Retina (tissue), 1 donor: ENCODE measurements around the gene NDUFS8.

Source experiments
- DNase-seq: peaks from one replicate; pipeline ENCODE4 v3.0.0-alpha.2; 2016

The NDUFS8 gene

GRCh38 chr11:68003846-68004550 lies 26.5 kb upstream of the NDUFS8 start, which contains the start of gene UNC93B1:
TSS of gene UNC93B1 (minus strand) at chr11:68004097. CDS start at chr11:68004043, 54 bp downstream.
- DNase-seq: no peak

DNA sequence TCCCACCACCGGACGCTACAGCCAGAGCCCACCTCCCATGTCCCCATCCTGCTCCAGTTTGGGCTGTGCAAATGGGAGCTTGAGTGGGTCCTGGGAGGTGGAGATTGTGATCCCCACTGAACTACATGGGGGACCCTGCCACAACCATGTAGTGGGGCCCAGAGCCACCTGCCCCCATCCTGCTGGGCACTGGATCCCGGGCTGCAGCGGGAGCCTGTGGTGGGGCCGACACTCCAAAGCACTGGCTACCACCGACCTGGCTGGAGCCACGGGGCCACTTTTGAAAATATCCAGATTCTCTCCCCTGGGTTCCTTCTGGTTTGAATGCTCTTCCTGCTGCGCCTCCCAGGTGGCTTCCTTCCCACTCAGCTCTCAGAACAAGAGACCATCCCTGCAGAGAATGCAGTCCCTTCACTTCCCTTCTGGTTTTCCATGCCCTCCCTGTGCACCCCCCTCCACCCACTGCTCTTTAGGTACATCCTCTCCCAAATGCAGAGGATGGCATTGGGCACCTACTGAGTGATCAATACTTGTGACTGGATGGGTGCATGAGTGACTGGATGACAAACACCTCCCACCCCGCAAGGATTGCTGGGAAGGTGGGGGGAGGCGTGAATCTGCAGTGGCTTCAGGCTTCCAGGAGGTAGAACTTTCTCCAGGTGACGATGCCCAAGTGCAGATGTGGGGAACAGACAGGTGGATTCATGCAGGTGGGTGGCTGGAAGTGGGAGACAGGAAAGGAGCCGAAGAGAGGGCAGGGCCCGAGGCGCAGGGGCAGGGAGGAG lies 25.7 kb upstream of the NDUFS8 start:
- no peak for DNase-seq

GRCh38 chr11:68006606-68007166 lies 23.8 kb upstream of the NDUFS8 start:
- DNase-seq: no peak

GRCh38 chr11:68007498-68008380 lies 22.7 kb upstream of the NDUFS8 start:
- DNase-seq: no peak

GRCh38 chr11:68008381-68009337 lies 21.8 kb upstream of the NDUFS8 start:
- no peak for DNase-seq

DNA sequence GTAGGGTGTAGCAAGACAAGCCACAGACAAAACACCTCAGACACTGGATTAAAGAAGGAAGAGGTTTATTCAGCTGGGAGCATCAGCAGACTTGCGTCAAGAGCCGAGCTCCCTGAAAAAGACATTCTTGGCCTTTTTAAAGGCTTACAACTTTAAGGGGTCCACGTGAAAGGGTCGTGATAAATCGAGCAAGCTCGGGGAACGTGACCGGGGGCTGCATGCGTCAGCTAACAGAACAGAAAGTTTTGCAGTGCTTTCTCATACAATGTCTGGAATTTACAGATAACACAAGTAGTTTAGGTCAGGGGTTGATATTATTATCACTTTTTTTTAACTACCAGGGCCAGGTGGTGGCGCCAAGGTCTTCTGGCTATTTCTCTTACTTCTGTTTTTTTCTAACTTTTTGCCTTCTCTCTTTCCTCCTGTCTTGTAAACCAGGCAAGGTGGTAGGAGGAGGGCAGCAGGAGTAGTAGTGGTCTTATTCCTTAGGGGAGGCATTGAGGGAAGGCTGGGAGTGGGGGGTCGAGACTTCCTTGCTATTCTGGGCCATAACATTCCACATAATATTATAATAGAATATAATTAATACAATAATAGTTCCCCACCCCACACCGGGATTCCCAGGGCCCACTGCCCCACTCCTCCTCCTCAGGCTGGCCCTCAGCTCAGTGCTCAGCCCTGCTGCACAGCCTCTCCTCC lies 20.9 kb upstream of the NDUFS8 start:
- no peak for DNase-seq

- DNase-seq: no peak
These were observed 20.1 kb upstream of the NDUFS8 start, which contains the start of gene ALDH3B1 for GRCh38 chr11:68010090-68011041. TSS of gene ALDH3B1 (plus strand) at chr11:68010327. CDS start at chr11:68015298, 4,971 bp downstream.

DNA sequence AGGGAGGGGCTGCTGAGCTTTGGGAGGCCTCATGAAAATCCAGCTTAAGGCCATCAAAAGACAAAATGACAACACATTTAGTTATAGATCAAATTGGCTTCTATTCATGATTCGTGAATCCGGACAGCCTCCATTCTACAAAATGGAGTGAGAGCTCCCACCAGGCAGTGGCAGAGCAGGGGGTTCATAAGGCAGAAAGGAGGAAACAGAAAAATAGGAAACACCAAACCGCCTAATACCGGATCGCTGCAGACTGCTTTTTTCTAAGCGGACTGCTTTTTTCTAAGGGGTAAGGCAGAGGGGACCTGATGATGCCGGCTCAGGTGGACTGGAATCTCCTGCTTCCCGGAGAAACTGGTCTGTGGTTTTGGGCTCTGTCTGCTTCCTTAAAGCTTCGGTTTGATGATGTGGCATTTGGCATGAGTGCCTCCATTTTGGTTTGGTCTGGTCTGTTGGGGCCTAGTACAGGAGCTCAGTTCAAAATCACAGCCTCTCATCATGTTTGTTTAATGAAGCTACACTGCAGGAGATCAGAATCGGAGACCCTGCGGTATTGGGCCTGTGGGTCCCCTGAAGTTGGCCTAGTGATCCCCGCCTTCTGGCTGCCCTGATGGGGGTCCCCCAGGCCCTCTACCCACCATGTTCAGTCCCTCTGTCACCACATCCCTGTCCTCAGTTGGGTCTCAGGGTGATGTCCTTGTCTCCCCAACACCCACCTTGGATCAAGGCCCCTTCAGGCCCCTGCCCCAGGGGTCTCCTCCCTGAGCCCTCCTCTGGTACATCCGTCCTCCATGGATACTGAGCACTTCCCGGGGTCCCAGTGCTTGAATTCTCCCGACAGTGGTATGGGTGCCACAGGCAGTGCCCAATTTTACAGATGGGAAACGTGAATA lies 19.2 kb upstream of the NDUFS8 start:
- DNase-seq: no peak

GRCh38 chr11:68012044-68012842 lies 18.2 kb upstream of the NDUFS8 start:
- no peak for DNase-seq

DNA sequence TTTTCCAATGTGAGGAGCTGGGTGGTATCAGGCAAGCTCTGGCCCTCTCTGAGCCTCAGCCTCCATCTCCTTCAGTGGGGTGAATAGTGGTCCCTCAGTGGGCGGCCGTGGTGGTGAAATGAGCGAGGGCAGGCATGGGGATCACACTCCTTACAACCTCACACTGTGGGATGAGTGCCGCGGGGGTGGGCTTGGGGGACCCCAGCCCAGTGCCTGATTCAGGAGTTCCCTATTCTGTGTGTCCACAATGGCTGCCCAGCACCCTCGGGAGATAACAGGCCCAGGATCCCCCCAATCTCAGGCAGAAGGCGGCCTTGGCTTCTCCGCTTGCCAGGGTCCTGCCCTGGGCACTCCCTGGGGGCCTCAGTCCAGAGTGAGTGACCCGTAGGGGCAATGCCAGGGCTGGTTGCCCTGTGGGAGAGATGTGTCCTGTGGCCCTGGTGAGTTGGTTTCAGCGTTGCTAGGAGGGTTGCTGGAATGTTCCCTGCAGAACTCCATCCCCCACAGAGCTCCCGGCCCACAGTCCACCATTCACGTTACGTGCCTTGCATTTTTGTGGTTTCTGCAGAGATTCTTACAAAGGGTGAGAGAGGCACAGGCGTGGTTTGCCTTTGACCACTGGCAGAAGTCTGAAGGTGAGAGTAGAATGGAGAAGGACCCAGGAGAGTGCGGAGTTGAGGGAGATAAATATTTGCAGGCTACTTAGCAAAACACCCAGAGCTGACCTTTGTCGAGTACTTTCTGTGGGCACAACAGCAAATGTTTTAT lies 17.5 kb upstream of the NDUFS8 start:
- DNase-seq: no peak

GRCh38 chr11:68013611-68014156 lies 16.8 kb upstream of the NDUFS8 start:
- DNase-seq: no peak

DNA sequence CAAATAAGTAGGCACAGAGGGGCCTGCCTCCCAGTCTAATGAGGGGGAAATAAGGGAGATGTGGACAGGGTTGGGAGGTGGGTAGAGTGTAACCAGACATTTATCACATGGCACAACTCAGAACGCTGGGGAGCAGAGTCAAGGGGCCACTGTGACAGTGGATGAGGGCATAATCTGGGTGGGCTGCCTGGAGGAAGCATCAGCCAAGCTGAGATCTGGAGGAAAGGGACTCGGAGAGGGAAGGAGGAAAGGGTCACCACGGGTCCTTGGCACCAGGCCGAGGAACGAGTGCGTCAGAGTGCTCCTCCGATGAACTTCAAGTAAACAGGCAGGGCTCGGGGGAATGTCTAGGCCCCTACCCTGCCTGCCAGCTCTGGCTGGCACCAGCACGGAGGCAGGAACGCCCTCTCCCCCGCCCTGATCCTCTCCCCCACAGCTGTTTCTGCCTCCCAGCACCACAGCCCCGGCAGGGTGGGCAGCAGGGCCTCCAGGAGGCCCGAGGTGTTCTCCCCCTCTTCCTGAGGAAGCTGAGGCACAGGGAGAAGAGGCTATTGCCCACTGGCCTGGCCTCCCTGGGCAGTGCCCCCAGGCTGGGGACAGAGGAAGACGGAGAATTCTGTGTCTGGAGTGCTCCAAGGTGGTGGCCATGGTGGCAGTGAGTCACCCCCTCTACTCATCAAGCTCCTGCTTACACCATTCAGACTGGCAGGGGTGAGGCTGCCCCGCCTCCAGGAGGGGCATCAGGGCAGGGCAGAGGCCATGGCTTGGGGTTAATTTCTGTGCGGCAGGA lies 16.1 kb upstream of the NDUFS8 start:
- no peak for DNase-seq

- DNase-seq: no peak
These were observed 15.5 kb upstream of the NDUFS8 start for GRCh38 chr11:68014947-68015447.

DNA sequence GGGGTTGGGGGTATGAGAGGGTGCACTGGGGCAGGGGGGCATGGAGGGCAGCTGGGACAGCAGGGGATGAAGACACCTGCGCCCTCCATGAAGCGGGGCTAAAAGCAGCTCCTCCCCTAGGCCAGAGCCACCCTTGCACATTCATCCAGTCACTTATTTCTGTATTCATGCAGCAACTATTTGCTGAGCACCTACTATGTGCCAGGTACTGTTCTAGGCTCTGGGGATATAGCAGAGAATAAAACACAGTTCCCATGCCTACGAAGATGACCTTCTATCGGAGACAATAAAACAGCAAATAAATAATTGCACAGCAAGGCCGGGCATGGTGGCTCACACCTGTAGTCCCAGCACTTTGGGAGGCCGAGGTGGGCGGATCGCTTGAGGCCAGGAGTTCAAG lies 15.0 kb upstream of the NDUFS8 start:
- no peak for DNase-seq

- no peak for DNase-seq
These were observed 14.1 kb upstream of the NDUFS8 start for GRCh38 chr11:68016161-68016903.
